GM19193 (cell line): Measurements from ENCODE around the gene TYW1.

ENCODE experiments used
- POLR2A ChIP-seq: IDR thresholded peaks from 4 replicates; pipeline ENCODE4 v1.6.1; 2011; ENCODE audit not compliant: insufficient read depth, insufficient read length; ENCODE audit errors: extremely low read depth

TYW1 gene, protein sequence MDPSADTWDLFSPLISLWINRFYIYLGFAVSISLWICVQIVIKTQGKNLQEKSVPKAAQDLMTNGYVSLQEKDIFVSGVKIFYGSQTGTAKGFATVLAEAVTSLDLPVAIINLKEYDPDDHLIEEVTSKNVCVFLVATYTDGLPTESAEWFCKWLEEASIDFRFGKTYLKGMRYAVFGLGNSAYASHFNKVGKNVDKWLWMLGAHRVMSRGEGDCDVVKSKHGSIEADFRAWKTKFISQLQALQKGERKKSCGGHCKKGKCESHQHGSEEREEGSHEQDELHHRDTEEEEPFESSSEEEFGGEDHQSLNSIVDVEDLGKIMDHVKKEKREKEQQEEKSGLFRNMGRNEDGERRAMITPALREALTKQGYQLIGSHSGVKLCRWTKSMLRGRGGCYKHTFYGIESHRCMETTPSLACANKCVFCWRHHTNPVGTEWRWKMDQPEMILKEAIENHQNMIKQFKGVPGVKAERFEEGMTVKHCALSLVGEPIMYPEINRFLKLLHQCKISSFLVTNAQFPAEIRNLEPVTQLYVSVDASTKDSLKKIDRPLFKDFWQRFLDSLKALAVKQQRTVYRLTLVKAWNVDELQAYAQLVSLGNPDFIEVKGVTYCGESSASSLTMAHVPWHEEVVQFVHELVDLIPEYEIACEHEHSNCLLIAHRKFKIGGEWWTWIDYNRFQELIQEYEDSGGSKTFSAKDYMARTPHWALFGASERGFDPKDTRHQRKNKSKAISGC

DNA sequence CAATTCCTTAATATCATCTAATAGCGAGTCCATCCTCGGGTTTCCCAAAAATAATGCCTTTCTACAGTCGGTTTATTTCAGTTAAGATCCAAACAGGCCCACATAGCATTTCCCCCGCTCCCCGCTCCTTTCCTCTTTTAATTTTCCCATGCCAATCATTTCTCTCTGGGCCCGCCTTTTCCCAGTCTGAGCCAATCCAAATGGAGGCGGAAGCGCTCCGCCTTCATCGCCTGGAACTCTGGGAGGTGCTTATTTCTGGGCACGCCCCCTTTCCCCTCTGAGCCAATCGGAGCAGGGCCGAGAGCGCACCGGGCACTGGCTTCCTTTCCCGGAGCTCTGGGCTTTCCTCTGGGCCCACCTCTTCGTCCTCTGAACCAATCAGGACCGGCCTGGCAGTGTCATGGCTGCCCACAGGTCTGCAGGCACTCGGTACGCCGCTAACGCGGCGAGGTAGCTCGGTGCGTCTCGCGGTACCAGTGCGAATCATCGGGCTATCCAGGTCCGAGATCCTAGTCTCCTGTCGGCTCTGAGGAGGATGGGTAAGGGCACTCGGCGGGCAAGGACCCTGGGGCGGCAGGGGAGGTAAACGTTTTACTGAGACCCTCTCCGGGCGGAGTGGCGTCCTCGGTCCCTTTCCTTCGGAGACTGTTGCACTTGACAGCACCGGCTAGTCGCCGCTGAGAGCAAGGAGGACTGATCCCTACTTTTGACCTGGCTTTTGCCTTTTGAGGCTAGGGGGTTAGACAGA lies at the start of gene TYW1:
TYW1 (plus strand) TSS at position 390 of the 748 bp plus-strand sequence; CDS start at position 536, 146 bp downstream.
- TF ChIP-seq POLR2A: peak; percentile 87

DNA sequence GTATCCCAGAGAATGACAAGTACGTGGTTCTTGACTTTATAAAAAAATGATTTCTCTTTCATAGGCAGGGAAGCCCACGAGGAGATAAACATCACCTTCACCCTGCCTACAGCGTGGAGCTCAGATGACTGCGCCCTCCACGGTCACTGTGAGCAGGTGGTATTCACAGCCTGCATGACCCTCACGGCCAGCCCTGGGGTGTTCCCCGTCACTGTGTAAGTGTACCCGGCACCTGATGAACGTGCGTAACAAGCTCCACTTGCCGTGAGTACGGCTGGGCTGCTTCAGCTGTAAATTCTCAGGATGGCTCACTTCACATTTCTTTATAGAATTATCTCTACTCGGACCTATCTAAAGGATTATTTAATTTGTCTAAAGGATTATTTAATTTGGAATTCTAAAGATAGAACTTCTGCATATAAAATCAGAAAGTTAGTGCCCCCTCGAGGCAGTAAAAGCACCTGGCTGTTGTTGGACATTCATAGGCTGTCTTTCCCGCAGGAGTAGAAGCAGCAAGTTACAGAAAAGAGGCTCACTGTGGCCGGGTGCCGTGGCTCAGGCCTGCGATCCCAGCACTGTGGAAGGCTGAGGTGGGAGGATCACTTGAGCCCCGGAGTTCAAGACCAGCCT lies 48.0 kb upstream of the TYW1 start:
- no peak for TF ChIP-seq POLR2A

DNA sequence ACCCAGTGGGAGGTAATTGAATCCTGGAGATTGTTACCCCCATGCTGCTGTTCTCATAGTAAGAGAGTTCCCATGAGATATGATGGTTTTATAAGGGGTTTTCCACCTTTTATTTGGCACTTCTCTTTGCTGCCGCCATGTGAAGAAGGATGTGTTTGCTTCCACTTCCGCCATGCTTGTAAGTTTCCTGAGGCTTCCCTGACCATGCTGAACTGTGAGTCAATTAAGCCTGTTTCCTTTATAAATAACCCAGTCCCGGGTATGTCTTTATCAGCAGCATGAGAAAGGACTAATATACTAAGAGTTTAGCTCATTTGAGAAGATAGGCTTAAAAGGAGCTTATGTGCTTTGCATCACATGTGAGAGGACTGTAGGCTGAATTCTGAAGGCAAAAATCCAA lies 46.3 kb upstream of the TYW1 start:
- no peak for TF ChIP-seq POLR2A

GRCh38 chr7:66950763-66951162 lies 45.9 kb upstream of the TYW1 start:
- TF ChIP-seq POLR2A: no peak

DNA sequence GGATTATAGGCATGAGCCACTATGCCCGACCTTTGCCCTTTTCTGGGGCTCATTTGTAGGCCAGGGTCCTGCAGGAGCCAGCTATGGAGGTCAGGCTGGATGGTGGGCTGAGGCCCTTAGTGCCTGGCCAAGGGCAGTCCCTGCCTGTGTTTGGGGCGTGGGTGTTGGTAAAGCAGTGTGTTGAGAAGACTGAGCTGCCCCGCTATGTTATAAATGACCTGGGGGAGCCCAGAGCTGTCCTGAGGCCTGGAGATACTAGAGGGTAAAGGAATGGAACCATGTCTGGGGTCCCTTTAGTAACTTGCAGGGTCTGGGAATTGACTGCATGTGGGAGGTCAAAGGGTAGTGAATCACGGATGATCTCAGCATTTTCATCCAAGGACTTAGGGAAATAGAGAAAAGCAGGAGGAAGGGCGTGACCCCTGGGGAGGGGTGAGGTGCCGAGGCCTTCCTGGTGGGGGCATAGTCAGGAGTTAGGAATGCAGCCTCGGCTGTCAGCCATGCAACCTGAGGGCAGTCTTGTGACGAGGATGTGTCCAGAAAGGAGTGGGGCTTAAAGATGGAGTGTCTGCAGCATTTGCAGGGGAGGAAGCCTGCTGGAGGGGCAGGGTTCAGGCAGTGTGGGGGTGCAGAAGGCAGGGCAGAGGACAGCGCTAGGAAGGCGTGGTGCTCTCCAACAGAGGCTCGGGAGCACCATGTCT lies 44.1 kb upstream of the TYW1 start:
- TF ChIP-seq POLR2A: no peak

GRCh38 chr7:66953044-66953427 lies 43.6 kb upstream of the TYW1 start:
- no peak for TF ChIP-seq POLR2A

DNA sequence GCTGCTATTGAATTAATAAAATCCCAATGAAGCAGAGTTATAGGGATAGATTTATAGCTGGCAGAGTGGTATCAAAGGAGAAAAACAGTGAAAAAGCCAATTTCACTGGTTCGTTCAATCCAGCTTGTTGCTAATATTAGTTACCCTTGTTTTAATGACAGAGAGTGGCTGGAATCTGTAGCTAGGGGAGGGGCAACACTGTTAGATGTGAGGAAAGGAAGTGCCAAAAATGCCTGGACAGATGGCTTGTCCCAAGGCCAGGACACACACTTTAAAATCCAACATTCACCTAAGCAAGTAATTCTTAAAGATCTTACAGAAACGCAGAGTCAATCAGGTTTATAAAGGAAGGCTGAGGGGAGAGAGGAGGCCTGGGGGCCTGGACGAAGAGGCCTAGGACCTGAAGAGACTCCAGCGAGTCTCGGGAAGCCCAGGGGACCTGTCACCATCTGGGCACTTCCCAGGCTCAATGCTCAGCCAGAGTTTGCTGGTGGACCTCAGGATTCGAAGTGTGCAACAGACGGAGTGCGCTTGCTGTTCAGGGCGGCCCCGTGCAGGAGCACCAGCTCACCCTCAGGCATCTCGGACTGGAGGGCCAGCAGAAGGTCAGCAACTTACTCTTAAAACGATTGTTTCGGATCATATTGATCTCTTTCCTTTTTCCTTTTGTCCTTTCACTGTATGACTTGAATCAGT lies 38.9 kb upstream of the TYW1 start:
- TF ChIP-seq POLR2A: no peak

DNA sequence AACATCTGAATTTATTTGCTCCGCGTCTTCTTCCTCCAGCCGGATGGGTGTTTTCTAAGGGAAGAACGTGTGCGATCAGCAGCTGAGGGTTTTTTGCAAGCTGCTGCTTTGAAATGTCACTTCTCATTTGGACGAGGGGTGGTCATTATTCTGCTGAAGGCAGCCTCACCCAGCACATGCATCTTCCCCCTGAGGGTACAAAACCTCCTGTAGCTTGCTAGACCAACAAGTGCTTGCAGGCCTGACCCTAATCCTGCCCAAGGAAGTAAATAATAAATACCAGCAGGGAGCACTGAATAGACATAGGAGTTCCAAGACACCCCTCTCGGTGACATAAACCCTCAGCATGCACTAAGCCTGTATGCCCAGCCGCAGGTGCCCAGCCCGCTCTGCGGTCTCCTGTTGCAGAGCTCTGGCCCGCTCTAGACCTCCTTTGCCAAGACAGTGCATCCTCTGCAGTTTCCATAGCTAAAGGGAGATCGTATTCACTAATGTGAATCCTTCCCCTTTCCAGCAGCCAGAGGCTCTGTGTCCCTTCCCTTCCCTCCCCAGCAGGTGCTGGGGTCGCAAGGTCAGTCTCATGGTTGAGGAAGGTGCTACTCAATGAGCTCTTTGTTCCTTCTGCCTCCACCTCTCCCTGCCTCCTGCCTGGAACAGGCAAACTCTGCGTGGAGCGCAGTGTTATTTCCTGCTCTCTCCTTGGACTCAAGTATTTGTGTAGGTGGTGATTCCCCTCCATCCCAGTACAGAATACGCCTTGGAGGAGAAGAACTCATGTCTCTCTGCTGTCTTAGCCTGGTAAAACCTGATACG lies 37.9 kb upstream of the TYW1 start:
- TF ChIP-seq POLR2A: no peak

DNA sequence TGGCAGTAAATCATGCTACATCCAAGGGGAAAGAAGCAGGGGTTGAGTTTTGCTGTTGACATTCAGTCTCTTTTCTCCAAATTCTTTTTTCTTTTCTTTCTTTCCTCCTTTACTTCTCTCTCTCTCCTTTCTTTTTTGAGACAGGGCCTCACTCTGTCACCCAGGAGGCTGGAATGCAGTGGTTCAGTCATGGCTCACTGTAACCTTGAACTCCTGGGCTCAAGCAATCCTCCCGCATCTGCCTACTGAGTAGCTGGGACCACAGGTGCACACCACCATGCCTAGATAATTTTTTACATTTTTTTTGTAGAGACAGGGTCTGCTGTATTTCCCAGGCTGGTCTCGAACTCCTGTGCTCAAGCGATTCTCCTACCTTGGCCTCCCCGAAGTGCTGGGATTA lies 36.4 kb upstream of the TYW1 start:
- no peak for TF ChIP-seq POLR2A

GRCh38 chr7:66961096-66961495 lies 35.5 kb upstream of the TYW1 start:
- no peak for TF ChIP-seq POLR2A

- TF ChIP-seq POLR2A: no peak
Measured at GRCh38 chr7:66964411-66964810, 32.2 kb upstream of the TYW1 start.

GRCh38 chr7:66967029-66967428 lies 29.6 kb upstream of the TYW1 start:
- no peak for TF ChIP-seq POLR2A

- no peak for TF ChIP-seq POLR2A
Measured at GRCh38 chr7:66970310-66970709, 26.3 kb upstream of the TYW1 start.
